HG03064 (cell line): ENCODE results near the gene CFAP53.

Experiments
- ATAC-seq: cut with Tn5 transposase; IDR thresholded peaks from one replicate; pipeline ENCODE4 v1.9.1; 2021; ENCODE audit warnings: low read depth; ENCODE audit not compliant: unreplicated experiment

Gene CFAP53

DNA sequence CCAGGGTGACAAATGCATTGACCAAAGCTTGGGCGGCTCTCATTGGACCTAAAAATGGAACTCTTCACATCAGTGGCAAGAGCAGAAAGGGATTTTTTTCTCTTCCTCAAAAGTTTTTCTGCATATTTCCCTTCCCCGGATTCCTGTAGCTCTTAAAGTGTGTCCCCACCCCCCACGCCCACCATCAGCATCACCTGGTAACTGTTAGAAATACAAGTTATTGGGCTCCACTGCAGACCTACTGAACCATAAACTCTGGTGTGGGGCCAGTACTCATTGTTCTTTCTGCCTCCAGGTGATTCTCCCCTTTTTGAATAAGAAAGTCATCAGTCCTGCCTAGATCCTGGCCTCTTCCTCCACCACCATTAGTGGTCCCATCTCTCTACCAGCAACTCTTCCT lies 70.0 kb downstream of the CFAP53 start:
- no peak for ATAC-seq

DNA sequence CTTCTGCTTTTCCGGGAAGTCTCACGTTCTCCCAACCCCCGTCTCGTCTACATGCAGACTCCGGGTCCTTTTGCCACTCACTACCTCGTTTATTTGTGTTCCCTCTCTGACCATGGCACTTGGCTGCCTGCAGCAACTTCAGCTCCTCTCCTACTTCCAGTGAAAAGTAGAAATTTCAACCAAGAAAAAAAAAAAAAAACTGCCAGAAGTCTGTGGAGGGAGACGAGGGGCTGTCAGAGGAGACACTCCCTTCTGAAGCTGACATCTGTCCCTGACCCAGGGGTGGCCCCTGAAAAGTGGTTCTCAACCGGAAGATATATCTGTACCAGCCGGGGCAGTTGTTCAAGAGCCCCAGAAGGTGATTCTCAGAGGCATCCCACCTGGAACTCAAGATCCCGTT lies 70.6 kb downstream of the CFAP53 start:
- no peak for ATAC-seq

DNA sequence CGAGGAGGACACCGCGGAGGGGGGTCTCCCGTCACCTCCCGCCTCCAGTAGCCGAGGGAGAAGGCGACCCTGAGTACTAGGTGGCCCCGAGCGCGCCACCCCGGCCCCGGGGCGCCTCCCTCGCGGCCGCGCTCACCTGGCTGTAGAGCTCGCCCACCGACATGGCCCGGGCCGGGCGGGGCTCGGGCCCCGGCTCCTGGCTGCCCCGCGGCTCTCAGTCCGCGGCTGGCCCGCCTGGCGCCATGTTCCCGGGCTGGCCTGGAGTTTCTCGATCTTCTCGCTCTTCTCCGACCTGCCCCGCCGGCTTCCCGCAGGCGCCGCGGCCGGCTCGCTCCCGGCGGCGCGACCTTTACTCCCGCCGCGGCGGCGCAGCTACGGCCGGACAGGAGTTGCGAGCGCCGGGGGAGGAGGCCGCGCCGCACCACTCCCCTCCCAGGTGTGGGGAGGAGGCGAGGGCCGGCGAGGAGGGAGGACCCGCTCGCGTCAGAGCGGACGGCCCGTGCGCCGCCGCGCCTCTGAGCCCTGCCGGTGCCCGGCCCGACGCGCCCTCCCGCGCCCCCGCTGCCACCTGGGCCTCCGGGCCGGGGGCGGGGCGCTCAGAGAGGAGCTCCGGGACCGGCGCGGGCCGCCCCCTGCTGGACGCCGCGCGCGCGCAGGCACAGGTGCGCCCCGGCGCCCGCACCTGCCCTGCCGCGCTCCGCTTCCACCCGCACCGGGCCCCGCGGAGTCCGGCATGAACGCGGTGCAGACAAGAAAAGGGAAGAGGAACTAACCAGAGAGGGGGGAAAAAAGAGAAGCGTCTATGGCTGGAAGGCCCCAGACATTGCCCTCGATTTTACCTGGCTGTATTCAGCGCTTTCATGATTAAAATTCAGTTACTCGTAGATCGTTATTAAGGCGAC lies 71.4 kb downstream of the CFAP53 start, which contains the start of gene MYO5B:
Gene MYO5B, minus strand, starts transcription at position 517 of the 902 bp plus-strand sequence. Its CDS starts 354 bp downstream, at position 163.
- no peak for ATAC-seq

DNA sequence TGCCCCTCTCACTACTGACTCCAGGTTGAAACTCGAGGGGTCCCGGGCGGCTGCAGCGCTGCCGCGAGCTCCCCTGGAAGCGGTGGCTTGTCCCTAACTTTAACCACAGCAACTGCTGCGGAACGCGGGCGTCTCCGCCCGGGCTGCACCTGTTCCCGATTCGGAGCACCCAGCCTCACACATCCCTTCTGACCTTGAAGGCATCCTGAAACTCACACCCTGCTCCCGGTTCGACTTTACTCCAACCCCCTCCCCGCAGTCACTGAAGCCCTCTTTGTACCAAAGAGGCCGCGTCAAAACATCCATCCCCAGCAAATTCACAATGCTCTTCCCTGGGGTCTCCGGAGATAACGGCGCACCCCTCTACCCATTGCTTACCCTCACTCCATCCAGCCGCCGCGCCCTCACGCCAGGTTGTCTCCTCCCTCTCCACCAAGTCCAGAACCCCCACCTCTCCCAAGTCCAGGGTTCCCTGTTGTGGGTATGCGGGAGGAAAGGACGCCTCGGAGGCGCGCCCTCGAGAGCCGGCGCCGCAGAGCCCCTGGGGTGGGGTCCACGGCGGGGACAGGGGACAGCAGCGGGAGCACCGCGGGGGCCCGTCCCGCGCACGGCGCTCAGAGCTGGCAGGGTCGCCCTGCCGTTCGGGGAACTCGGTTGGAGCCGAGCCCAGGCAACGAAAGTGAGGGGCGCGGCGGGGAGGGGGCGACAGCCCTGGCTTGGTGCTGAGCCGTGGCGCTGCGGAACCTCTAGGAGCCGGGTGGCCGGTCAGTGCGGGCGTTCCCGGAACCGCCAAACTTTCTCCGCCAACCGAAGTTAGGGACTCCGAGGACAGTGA lies 72.3 kb downstream of the CFAP53 start:
- no peak for ATAC-seq

DNA sequence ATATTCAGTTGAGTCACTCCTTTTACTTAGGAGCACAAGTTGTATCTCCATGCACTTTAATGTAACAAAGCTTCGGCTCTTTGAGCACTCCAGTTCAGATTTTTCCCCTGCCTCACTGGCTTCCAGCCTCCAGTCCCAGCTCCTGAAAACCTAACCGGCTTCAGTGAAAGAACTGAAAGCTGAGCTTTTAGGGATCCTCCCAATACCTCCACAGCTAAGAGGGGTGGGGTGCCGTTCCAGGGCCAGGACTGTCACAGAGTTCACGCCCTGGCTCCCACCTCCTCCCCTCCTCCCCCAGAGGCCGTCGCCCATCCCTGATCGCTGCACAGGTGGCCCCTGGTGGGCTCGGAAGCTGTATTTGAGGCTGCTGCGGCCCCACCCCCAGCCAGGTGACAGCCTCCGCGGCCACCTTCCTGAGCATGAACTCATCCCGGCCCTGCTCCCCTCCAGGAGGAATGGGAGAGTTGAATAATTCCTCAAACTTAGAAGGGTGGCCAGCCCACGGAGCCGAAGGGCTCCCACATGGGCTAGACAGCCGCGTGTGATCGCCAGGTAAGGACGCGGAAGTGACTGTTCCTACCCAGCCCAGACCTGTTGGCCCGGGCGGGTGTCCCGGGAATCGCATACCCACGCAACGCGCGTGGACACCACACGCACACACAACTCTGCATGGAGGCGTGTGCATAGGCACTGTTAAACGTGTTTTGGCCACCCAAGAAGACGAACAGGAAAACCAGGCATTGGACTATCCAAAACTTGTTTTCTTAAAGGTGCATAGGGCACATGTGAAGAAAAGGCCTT lies 73.1 kb downstream of the CFAP53 start:
- ATAC-seq, result no peak

DNA sequence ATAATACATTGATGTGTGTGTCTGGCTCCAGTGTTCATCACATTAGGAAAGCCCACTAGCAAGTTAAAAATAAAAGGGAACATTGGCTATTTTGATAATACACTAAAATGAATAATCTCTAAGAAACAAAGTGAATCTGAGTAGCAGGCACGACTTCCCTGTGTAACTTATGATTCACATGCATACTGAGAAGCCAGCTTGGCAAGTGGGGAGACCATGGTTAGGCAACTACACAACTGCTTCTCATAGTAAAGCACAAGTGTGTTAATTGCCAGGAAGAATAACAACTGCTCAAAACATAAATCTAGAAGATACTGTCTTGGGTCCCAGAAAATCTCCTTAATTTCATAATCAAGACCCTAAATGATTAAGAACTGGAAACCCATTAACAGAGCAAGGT lies 75.4 kb downstream of the CFAP53 start:
- ATAC-seq, result no peak

DNA sequence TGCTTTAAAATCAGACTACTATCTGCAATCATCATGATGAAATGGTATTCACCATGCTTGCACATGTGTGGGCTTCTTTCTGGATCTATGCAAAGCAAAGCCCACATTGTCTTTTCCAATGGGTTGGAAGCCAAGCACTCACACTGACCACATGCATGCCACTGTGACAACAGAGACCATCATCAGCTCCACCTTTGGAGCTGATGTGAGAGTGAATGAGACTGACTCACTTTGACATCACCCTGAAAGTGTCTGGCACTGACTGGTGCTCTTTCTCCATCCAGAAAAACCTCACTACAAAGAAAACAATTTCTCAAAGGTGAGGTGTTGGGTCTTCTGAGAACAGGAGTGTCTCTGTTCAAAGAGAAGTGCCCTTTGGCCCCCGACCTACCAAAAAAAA lies 76.1 kb downstream of the CFAP53 start:
- no peak for ATAC-seq

DNA sequence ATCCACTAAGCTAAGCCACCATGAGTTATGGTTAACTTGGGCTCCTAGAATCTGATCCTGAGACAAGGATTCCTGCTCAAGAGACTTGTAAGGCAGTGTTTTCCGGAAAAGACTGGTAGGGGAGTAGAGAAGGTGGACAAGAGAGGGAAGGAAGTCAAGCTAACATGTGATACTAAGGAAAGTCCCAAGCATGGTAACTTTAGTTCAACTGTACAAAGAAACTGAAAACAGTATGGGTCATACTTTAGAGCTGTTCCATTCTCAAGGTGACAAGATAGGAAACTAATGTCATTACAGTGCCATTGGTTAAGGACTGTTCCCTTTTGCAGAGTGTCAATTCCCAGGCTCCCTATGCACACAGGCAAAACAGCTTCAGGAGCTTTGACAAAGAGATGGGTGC lies 77.1 kb downstream of the CFAP53 start:
- ATAC-seq, result no peak

DNA sequence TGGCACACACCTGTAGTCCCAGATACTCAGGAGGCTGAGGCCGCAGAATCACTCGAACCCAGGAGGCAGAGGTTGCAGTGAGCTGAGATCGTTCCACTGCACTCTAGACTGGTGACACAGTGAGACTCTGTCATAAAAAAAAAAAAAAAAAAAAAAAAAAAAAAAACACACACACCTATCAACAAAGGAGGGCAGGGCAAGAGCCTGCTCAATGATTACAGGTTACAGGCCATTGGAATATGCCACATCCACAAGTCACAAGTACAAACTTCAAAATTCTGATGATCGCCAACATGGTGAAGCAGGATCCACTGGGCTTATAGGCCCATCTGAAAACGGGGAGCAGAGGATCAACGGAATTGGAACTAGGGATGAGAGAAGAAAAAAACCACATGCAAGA lies 77.6 kb downstream of the CFAP53 start:
- no peak for ATAC-seq

DNA sequence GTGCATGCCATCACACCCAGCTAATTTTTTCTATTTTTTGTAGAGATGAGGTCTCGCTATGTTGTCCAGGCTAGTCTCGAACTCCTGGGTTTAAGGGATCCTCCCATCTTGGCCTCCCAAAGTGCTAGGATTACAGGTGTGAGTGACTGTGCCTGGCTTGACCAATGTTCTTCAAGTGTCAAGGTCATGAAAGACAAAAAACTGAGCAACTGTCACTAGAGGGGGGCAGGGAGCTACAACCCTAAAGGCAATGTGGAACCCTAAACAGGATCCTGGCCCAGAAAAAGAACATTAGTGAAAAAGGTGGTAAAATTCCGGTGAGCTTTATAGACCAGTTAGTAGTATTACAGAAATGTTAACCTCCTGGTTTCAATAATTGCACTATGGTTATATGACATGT lies 78.6 kb downstream of the CFAP53 start:
- no peak for ATAC-seq

DNA sequence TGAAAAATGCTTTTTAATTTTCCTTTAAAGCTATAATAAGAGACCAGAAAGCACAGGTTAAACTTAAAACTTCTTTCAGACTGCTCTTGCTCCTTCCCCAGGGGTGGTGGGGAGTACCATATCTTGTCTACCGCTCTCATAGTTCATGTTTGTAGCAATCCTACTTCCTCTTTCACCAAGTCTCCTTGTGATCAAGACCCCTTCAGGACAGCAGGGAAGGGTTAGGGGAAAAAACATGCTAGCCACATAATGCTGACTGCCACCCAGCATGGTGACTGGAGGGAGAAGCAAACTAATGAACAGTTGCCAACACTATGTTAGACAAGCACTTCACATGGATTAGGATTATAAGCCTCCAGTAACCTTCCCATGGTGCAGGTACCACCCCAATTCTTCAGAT lies 79.9 kb downstream of the CFAP53 start:
- ATAC-seq, result no peak

DNA sequence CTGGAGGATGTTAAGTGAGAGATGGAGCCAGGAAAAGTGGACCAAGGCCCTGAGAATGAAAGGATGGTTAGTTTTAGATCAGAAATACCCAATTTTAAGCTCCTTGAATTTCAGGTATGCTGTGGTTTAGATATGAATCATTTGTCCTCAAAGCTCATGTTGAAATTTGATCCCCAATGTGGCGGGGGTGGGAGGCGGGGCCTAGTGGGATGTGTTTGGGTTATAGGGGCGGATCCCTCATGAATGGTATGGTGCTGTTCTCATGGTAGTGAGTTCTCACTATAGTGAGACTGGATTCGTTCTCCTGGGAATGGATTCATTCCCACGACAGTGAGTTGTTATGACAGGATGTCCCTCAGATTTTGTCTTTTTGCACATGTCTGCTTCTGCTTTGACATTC lies 82.7 kb downstream of the CFAP53 start:
- no peak for ATAC-seq

DNA sequence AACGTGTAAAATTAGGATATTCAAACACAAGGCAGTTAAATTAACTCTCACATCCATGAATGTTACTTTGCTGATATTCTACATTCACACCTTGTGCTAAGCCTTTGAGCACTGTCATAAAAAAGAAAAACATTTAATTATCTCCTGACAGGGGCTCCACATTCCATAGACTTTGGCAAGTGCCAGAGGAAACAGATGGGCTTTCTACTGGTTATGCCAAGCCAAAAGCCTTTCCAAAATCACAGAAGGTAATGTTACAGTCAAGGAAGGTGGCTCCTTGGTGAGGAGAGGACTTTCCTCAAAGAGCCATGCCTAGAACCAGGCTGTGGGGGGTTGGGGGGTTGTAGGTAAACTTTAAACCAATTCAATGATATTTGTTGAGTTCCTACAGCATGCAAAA lies 83.8 kb downstream of the CFAP53 start:
- no peak for ATAC-seq

DNA sequence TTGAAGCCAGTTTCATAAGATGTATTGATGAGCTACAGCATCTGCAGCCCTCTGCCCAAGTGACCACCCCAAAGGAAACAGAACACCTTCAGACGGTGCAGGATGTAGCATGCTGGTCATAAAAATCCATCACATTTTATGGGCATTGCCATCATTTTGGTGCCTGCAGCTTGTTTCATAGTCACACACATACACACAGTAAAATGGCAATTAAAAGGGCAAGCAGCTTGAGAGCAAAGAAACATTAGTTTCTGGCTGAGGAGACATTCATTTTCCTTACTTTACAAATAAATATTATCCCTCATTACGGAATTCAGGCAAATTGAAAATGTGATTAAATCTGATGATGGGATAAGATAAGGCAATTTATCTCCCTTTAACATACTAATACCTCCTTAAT lies 84.7 kb downstream of the CFAP53 start:
- ATAC-seq, result no peak

DNA sequence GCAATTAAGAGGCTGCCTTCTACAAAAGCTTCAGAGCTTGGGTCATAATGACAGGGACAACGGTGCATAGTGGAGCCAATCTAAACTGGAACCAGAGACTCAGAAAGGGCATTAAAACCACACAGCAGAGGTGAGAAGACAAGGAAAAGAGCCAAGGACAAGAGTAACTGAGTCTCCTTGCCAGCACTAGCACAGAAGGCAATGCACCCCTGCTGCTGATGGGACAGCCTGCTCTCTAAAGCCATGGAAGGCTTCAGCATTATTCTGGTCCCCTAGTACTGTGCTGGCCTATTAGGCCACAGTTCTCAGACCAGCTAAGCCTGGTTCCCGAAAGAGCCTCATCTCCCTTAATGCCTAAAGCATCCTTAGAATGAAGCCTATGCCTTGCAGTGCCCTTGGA lies 86.8 kb downstream of the CFAP53 start:
- no peak for ATAC-seq

DNA sequence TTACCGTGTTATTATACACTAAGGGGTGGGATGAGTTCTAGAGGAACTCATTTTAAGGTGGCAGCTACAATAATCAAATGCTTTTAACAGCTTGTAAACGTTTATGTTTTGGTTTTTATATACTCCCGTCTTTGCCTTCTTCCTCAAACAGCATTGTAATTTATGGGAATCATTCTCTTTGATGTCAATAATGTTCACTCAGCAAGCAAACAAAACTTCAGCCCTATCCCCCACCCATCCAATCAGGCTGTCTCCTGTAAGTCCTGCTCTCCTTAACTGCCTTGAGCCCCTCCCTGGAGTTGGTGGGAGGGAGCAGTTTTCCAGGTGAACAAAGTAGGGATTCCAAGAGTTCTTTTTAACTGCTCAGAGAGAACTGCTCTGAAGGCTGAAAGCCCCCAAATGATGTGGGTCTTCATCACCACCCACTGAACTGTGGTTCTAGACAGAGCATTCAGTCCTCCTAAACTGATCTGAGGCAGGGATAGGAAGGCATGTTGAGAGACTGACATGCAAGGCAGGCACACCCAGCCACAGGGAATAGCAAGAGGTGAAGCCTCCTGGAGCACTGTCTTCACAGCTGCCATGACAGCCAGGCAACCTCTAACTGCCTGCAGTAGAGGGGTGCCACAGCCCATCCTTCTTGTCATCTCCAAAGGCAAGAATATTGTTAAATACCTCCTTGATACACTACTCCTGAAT lies 88.9 kb downstream of the CFAP53 start:
- ATAC-seq, result no peak
